NCI-H345 treated with DMSO at 0.1 percent for 48 hours (cell line): Measurements from ENCODE around the gene MTM1.

Source experiments
- DNase-seq: peaks from one replicate; lab custom pipeline; 2025; ENCODE audit not compliant: unreplicated experiment; lab: John Stamatoyannopoulos, UW

The MTM1 gene

DNA sequence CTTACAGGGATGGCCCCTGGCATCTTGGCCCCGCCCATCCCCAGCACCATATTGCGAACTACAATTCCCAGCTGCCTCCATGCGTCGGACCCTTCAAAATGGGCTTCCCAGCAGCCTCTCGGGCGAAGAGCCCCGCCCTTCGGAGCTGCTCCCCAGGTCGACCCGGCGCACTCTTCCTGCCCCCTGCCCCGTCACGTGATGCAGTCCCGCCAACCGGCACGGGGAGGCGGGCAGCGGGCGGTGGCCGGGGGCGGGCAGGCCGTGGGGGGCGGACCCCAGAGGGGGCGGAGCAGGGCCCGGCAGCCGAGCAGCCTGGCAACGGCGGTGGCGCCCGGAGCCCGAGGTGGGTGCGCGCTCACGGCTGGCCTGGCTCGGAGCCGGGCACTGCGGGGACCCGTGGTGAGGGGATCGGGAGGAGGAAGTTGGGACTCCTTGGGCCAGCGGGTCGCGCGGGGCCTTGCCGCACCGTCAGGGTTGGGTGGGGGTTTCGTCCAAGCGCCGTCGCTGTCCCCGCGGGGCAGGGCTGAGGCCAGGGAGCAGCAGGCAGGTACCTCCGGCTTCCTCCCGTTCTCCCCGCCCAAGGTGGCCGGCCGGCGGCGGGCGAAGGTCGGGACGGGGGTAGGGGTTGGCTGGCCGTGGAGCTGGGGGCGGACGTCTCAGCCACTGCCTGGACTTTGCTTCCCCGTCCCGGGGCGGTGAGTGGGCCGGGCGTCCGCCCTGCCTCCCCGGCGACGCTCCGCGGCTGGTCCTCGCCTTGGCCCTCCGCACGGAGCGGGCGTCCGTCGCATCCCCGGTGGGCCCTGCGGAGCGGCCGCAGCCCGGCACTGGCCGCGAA is at the start of gene MTM1:
MTM1 (plus strand) TSS at position 302 of the 835 bp plus-strand sequence. CDS start 23,994 bp downstream, outside the sequence.
- peak; percentile 83 for DNase-seq

DNA sequence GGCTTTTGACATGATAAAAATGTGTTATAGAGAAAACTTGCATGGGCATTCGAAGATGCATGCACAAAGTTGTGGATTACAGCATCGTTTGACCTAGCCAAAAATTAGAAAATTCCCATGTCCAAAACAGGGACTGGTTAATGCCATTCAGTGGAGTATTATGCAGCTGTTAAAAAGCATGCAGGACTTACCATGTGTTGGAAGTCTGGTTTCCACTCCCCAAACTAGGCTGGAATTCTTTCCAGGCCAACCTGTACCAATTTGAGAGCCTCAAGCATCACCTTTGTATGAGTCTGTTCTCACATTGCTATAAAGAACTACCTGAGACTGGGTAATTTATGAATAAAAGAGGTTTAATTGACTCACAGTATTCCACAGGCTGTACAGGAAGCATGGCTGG is 45.9 kb upstream of the MTM1 start:
- no peak for DNase-seq

DNA sequence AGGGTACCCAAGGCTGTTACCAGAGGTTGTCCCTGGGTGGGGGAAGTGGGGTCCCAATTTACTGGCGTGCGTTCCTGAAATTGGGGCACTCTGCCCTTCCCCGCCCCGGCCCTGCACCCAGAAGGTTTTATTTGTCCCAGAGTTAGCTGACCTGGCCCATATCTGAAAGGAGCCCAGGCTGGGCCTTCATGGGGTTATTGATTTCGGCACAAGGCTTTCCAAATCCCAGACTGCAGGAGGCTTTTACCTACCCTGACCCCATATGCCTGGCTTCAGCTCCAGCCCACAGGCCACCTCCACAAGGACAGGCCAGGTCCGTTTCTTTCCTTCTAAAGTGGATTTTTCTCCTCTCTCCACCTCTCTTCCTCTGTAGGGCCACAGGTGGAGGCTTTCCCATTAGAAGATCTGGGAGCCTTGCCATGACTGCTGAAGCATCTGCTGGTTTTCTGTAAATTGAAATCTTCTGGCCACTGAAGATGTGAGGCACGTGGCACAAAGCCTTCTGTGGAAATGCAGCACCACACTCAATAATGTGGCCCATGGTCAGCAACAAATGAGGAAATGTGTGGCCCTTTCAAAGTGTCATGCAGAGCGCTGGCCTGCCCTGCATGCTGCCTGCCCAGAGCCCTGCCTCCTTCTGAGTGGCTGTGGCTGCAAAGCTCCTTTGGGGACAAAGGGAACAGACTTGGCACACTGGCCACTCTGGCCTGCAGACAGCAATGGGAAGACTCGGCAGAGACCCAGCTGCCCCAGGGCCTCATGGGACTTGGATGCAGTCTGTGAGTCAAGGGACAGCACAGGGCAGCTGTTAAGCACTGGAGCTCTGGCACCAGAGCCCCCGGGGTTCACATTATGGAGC is 43.1 kb upstream of the MTM1 start:
- DNase-seq = no peak

DNA sequence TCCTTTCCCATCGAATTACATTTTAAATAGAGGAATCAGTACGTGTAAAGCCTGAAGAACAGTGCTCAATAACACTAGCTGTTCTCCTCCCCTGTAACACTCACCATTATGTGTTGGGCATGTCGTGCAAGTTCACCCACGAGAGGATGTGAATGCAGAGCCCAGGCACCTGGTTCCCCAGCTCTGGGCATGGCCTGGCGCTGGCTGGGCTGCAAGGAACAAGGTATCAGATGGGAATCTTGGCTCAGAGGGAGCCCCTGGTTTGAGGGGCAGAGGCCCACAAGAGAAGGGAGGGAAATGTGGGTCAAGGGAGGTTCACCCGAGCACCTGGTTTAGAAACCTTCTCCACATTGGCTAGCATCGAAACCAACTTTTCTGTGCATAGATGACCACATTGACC is 41.7 kb upstream of the MTM1 start:
- DNase-seq = no peak

DNA sequence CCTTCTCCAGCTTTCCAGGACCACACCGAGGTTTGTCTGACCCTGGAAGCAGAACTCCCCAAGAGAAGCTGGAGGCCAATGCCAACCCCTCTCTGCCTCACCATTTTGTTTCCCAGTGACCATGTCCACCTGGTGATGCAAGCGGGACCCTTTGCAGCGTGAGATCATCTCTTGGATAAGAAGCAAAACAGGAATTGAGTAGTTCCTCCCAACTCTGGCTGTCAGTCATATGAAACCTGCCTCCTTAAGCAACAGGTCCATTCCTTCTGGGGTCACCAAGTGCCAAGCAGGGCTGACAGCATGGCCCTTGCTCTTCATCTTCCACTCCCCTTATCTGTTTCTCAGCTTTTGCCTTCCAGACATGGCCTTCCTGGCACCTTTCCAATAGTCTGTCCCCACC is 41.3 kb upstream of the MTM1 start:
- no peak for DNase-seq

DNA sequence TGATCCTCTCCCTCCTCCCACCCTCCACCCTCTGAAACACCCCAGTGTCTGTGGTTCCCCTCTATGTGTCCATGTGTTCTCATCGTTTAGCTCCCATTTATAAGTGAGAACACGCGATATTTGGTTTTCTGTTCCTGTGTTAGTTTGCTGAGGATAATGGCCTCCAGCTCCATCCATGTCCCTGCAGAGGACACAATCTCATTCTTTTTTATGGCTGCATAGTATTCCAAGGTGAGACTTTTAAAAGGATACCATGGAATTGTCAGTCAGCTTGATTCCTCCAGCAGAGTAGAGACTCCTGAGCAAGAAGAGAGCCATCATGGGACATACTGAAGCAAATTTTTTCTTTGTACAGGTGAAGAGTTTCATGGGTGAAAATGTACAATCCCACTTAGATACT is 38.8 kb upstream of the MTM1 start:
- DNase-seq = no peak

DNA sequence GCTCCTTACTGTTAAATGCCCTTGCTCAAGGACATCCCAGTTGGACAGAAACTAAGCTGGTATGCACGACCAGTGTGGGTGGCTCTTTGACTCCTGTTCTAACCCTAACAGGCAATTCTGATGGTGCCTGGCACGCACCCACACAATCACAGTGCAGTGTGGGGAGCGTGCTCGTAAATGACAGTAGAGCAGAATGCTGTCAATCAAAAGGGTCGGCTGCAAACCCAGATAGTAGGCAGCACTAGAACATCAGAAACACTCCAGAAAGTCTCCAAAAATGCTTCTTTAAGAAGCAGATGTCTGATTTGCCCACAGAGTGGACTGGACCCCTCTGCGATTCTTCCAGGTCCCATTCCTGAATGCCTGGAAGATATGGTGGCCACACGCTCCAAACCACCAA is 37.6 kb upstream of the MTM1 start:
- no peak for DNase-seq

DNA sequence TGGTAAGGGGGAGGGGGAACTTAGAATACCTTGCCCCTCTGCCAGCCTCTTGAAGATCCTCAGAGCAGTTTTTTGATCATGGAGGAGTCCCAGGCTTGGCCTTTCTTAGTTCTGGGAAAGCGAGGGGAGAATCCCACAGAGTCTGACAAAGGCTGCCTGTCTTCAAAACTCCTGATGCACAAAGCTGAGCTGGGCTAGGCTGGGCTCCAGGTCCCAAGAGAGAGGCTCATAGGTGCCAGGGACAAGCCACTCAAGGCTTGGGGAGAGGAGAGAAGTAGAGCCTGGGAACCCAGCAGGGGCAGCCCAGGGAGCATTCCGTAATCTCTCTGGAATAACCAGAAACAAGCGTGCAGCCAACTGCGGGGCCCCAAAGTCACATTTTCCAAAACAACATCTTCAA is 37.0 kb upstream of the MTM1 start:
- DNase-seq = no peak

DNA sequence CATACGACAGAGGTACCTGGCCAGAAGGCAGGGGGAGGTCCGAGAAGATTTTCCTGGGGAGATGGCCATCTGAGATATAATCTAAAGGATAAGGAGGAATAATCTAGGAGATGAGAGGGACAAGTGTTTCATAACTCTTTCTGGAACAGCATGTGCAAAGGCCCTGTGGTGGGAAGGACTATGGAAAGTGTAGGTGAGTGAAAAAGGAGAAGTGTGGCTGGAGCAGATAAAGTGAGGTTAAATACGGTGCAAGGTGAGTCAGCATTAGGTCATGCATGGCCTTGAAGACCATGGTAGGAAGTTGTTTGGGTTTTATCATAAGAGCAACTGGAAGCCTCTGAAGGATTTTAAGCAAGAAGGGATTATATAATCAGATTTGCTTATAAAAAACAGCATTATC is 34.6 kb upstream of the MTM1 start:
- no peak for DNase-seq

DNA sequence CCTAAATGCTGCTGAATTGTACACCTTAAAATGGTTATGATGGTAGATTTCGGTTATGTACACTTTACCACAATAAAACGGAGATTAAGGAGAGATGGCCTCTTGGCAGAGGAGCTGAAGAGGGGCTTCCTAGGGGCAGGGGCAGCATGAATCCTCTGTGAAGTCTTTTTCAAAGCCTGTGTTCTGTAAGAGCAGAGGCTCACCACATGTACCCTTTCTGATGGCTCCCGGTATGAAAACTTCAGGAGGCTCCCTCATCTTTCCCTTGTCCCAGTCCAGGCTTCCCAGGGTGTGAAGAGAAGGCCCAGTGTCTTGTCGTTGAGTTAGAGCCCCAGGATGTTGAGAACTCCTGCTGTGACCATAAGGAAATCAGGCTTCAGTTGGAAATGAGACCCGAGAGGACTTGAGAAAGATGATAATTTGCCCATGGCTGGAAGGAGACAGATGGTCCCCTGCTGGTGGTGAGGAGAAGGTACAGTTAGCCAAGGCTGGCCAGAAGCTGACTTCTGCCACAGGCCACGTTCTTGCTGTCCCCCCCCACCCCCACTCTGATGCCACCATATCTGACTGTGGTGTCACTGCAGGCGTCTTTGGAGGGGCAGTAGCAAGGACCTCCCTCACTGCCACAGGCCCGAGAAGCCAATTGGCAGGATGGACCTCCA is 31.8 kb upstream of the MTM1 start:
- no peak for DNase-seq

DNA sequence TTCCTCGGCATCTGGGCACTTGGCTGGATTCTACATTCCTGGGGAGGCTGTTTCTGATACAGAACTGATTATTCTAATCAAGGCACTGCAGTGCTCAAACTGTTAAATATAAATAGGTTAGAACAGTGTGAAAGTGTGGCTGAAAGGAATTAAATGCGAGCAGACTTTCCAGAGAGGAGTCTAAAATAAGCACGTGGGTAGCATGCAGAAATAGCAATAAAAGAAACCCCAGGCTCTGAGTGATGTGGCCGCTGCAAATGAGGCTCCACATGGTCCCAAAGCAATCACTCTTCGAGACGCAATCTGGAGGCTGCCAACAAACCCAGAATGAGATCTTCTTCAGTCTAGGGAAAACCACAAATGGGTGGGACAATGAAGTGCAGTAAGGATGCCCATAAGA is 30.6 kb upstream of the MTM1 start:
- DNase-seq = no peak

DNA sequence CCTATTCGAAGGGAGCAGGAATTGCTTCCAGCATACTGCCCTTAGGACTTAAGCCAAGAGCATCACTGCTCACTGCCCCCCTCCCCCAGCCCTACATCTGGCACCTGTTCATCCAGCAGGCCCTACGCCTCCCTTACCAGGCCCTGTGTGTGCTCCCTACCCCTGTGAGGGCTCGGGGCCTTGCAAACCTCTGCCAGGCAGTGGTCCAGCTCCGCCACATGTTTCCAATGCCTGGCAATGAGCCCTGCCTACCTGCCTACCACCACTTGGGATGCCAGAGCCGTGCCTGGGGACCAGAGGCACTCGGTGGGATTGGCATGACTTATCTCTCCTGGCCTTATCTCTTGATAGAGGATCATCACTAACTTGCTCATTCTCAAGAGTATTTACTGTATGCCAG is 27.5 kb upstream of the MTM1 start:
- no peak for DNase-seq

DNA sequence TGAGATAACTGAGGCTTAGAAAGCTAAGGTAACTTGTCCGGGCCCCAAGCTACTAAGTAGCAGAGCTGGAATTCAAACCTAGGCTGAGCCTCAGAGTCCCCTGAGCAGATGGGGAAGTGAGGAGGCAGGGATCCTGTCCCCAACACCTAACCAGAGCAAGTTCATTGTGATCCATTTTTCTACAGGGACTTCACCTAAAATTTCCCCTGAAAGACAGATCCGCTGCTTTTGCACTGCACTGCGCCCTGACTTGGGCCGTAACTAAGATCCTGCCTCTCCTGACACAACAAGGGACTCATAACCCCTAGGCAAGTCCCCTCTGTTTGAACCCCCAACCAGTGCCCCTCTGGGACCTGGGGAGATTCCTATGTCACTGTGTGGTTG is 25.6 kb upstream of the MTM1 start:
- DNase-seq = no peak

DNA sequence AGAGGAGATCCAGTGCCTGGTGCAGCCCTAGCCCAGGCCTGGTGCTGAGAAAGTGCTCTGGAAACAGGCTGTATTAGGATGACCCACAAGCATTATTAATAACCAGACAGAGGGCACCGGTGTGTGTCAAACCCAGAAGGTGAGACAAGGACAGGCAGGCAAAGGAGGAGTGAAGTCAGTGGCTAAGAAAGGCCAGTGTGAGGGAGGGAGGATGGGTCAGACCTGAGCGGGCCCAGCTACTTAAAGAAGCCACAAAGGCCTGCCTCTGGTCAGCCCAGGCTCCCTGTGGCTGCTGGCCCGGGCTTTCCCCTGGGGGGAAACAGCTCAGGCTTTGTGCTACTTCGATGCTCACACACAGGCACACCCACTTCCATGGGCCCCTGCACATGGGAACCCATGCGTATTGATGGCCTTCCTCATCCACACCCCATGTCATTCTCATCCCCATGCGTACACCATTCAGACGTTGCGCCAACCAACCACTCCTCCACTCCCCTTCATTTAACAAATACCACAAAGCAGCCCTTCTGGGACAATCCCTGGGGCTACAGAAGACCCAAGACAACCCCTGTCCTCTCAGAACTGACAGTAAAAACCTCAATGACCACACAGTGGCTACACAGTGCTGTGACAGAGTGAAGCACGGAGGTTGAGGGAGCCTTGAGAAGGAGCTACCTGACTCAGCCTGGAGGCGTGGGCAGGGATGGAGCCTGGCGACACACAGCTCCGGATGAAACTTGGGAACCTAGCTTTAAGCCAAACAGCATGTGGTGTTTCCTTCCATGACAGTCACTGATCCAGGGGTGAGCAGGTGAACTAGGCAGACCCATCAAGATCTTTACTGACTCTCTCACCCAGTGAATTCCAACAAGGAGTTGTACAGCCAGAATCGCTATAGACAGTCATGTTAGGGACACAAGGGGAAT is 24.9 kb upstream of the MTM1 start:
- DNase-seq = no peak

DNA sequence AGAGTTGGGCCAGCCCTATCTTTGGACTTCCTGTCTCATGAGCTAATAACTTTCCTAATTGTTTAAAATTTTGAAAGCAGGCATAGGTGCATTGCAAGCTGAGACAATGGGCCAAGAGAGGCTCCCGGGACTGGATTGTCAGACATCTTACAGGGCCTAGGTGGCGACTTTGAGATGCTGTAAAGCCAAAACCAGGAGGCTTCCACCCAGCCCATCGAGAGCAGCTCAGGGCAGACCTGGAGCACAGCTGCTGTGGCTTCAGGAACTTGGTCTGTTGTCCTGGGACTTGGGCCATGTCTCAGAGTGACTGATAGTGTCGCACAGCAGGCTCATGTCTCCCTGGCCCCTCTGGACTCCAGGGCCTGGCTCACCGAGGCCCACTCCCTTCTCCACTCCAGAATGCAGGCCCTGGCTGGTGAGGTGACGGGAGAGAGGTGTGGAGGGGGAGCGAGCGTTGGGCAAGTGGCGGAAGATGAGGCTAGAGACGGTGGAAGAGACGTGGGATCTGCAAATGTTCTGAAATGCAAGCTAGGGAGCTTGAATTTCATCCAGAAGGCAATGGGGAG is 24.1 kb upstream of the MTM1 start:
- DNase-seq = no peak

DNA sequence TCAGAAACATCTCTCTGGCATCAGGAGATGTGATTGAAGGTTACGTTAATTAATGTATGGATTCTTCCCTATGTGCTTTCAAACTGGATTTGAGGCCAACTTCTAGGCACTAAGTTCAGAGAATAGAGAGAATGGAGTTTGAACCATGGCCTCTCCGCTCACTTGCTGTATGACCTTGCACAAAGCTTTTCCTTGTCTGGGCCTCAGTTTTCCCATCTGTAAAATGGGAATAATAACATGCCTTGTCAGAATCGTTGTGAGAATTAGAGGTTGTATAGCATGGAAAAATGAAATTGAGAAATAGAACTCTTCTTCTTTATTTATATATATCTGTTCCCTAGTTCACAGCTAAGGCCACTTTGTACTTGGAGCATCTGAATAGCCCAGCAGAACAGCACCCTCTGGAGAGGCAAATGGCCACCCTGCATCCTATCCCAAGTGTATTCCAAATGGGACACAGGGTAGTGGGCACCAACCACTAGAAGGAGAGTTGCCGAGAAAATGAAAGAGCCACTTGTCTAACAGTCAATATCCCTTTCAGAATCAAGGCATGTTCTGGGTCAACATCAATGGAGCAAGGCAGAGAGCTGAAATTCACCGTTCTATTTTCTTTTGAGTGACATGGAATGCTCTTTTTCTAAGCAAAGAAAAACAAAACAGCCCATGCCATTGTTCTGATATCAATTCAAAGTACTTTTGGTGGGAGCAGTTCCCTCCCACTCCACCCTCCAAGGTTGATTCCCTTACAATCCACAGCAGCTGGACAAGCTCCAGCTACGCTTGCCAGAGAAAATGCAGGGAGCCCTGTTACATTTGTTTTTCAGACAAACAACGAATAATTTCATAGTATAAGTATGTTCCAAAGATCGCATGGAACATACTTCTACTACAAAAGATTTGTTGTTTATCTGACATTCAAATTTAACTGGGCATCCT is 23.3 kb upstream of the MTM1 start:
- no peak for DNase-seq

DNA sequence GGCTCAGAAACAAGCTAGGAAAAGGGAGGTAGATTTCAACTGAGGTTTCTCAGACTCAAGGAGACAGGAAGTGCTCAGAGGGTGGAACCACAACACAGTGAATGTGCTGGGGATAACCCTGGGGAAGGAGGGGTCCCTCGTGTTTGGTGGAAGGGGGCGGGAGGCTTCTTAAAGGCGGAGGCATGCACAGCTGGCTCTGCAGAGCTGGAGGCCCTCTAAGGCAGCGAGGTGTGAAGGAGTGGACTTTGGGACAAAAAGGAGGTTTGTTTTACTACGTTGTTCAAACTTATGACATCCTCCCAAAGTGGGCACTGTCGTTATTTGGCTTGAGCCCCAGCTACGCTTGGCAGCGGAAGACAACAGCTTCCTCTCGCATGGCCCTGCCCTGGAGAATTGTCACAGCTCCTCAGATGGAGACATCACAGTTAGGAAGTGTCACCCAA is 21.7 kb upstream of the MTM1 start:
- no peak for DNase-seq

DNA sequence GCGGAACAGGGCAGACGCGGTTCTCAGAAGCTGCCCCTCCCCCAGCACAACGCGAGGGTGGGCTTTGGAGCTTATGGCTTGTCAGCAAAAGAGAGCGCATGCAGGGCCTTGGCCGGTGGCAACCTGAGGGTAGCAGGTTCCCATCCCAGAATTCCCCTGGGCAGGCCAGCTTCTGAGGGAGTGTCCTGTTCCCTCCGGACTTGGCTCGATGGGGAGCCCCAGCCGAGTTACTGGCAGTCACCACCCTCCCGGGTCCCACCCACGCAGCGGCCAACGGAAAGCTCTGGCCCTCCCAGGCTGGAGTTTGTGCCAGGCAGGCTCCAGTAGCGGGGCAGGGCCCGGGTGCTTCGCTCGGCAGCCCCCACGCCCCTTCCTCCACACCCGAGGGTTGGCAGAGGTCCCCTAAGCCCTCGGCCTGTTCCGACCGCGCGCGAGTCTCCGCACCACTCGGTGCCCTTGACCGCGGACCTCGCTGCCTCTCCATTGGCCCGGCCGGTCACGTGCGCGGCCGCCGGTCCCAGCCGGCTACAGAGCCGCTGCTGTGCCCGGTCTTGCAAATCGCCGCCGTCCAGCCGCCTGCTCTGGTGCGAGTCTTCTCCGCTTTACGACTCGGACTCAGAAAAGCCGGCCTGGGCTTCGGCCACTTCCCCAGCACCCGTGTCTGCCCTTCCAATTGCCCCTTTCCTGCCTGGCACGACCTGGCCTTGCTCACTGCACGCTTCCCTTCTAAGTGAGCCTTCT is 20.9 kb upstream of the MTM1 start:
- DNase-seq = no peak

DNA sequence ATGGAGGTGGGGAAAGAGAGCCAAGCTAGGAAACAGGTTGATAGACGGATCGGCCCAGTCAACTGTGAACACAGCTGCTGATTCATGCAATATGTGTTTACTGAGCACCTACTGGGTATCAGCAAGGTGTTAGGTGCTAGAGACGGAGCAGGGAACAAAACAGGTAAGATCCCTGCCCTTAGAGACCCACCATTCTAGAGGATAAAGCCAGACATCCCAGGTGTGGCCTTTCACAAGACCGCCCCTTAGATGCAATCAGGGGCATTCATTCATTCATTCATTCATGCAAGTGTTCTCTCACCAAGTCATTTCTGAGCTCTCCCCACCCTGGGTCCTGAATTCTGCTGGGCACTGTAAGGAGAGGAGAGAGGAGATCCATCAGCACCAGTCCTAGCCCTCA is 20.2 kb upstream of the MTM1 start:
- no peak for DNase-seq
